Stimulated activated CD4-positive, alpha-beta T cell treated with anti-CD3 and anti-CD28 coated beads, Interleukin-4, amount 100 ng/mL, for 1 hour (primary cell): ENCODE measurements around the gene EHBP1.

Experiments used
- DNase-seq: peaks from one replicate; pipeline ENCODE4 v3.0.0-alpha.2; 2020

Gene EHBP1

GRCh38 chr2:62785810-62786597, 80.5 kb downstream of the EHBP1 start:
- DNase-seq: no peak

- no peak for DNase-seq
Measured at GRCh38 chr2:62787386-62787785, 81.9 kb downstream of the EHBP1 start.

GRCh38 chr2:62789518-62789917, 84.0 kb downstream of the EHBP1 start:
- DNase-seq: no peak

- DNase-seq: no peak
Measured at GRCh38 chr2:62789918-62790317, 84.4 kb downstream of the EHBP1 start.

- DNase-seq: no peak
Measured at GRCh38 chr2:62792408-62792807, 86.9 kb downstream of the EHBP1 start.

- no peak for DNase-seq
Measured at GRCh38 chr2:62793213-62793612, 87.7 kb downstream of the EHBP1 start.

- DNase-seq: no peak
Measured at GRCh38 chr2:62794791-62795190, 89.3 kb downstream of the EHBP1 start.

- no peak for DNase-seq
Measured at GRCh38 chr2:62795341-62795740, 89.8 kb downstream of the EHBP1 start.

GRCh38 chr2:62797107-62797506, 91.6 kb downstream of the EHBP1 start:
- DNase-seq: no peak

- no peak for DNase-seq
Measured at GRCh38 chr2:62800618-62801017, 95.1 kb downstream of the EHBP1 start.

- no peak for DNase-seq
Measured at GRCh38 chr2:62801110-62801509, 95.6 kb downstream of the EHBP1 start.

GRCh38 chr2:62801814-62802523, 96.5 kb downstream of the EHBP1 start:
- DNase-seq: no peak

GRCh38 chr2:62803961-62804360, 98.4 kb downstream of the EHBP1 start:
- DNase-seq: no peak

- DNase-seq: no peak
Measured at GRCh38 chr2:62806231-62806630, 100.7 kb downstream of the EHBP1 start.

- DNase-seq: no peak
Measured at GRCh38 chr2:62808554-62808953, 103.0 kb downstream of the EHBP1 start.

GRCh38 chr2:62811086-62811485, 105.6 kb downstream of the EHBP1 start:
- no peak for DNase-seq

GRCh38 chr2:62811972-62812371, 106.5 kb downstream of the EHBP1 start:
- no peak for DNase-seq

- DNase-seq: no peak
Measured at GRCh38 chr2:62812921-62813825, 107.7 kb downstream of the EHBP1 start.

- no peak for DNase-seq
Measured at GRCh38 chr2:62814123-62814522, 108.6 kb downstream of the EHBP1 start.

GRCh38 chr2:62817348-62817747, 111.8 kb downstream of the EHBP1 start:
- no peak for DNase-seq

GRCh38 chr2:62817995-62818713, 112.6 kb downstream of the EHBP1 start:
- DNase-seq: no peak

GRCh38 chr2:62822549-62822948, 117.0 kb downstream of the EHBP1 start:
- DNase-seq: no peak

- no peak for DNase-seq
Measured at GRCh38 chr2:62824388-62824787, 118.9 kb downstream of the EHBP1 start.
